Measurements from ENCODE around the gene C5orf34.
"Not testable (repeated sequence)": the region's sequence is repeated elsewhere in the genome, so short reads cannot be mapped to it uniquely, and the experiment has no call there.

C5orf34 gene

GRCh38 chr5:43514025-43514424 lies 923 bp downstream of the C5orf34 start:
- peak; percentile 2 for DNase-seq (ENCODE audit: low spot score)

- DNase-seq (ENCODE audit: low spot score) = not testable (repeated sequence)
Measured at GRCh38 chr5:43511062-43511461, 3.9 kb downstream of the C5orf34 start.

GRCh38 chr5:43498581-43498980 lies 16.4 kb downstream of the C5orf34 start:
- DNase-seq (ENCODE audit: low spot score) = no peak

GRCh38 chr5:43497311-43498104 lies 17.4 kb downstream of the C5orf34 start:
- DNase-seq (ENCODE audit: low spot score) = no peak

GRCh38 chr5:43491326-43491725 lies 23.6 kb downstream of the C5orf34 start:
- DNase-seq (ENCODE audit: low spot score) = no peak

GRCh38 chr5:43486353-43486752 lies 28.6 kb downstream of the C5orf34 start:
- DNase-seq (ENCODE audit: low spot score) = no peak

- peak; percentile 79 for DNase-seq (ENCODE audit: low spot score)
Measured at GRCh38 chr5:43485406-43485805, 29.5 kb downstream of the C5orf34 start.

GRCh38 chr5:43484106-43484849 lies 30.7 kb downstream of the C5orf34 start:
- peak; percentile 90 for DNase-seq (ENCODE audit: low spot score)

- peak; percentile 94 for DNase-seq (ENCODE audit: low spot score)
Measured at GRCh38 chr5:43483298-43484105, 31.4 kb downstream of the C5orf34 start, which contains the start of gene TMEM267. TMEM267 (minus strand) TSS chr5:43483865; CDS start chr5:43453969, 29,896 bp downstream.

- DNase-seq (ENCODE audit: low spot score) = peak; percentile 59
Measured at GRCh38 chr5:43482490-43483297, 32.3 kb downstream of the C5orf34 start.

- no peak for DNase-seq (ENCODE audit: low spot score)
Measured at GRCh38 chr5:43469671-43470391, 45.1 kb downstream of the C5orf34 start.

GRCh38 chr5:43467100-43467499 lies 47.8 kb downstream of the C5orf34 start:
- DNase-seq (ENCODE audit: low spot score) = no peak

GRCh38 chr5:43465455-43465854 lies 49.5 kb downstream of the C5orf34 start:
- DNase-seq (ENCODE audit: low spot score) = not testable (repeated sequence)

GRCh38 chr5:43461066-43461465 lies 53.9 kb downstream of the C5orf34 start:
- no peak for DNase-seq (ENCODE audit: low spot score)

GRCh38 chr5:43456556-43456955 lies 58.4 kb downstream of the C5orf34 start:
- DNase-seq (ENCODE audit: low spot score) = no peak

GRCh38 chr5:43441575-43441974 lies 73.4 kb downstream of the C5orf34 start:
- DNase-seq (ENCODE audit: low spot score) = not testable (repeated sequence)

- no peak for DNase-seq (ENCODE audit: low spot score)
Measured at GRCh38 chr5:43437062-43437660, 77.8 kb downstream of the C5orf34 start.

Data from kidney tubule cell (primary cell).